ENCODE measurements around the gene ATG10. TPM values are rescaled to one million over a fixed set of nuclear protein-coding genes. Genes with fewer than 3 reads are reported as not detected.

The ATG10 gene
- total RNA-seq, 1 experiment from 2014 or later, result 7.6 TPM

GRCh38 chr5:82287625-82288024 lies 315.8 kb downstream of the ATG10 start:
- no peaks in the 10 kb centered on the region for H4K20me1 ChIP-seq (ENCODE audit: control insufficient read depth, insufficient read depth, insufficient read length)
- no peak overlapping the region for H3K9ac ChIP-seq (ENCODE audit: extremely low read depth, insufficient read length, low read length)
- no peak overlapping the region for H3K4me2 ChIP-seq (ENCODE audit: insufficient read depth, insufficient read length, low read length)
- no peak for DNase-seq
- H2BK15ac ChIP-seq (ENCODE audit: low read depth, low read length), result no peak overlapping the region
- no CpG with 5 or more reads among the region's 3 CpGs for WGBS (ENCODE audit: extremely low coverage, insufficient read length, low lambda C conversion rate)
- H3K27me3 ChIP-seq (ENCODE audit: insufficient read depth, low read length), result no peaks in the 10 kb centered on the region; the same call in 1 of the 2 replicates
- no peak overlapping the region for H3K4ac ChIP-seq (ENCODE audit: low read depth, low read length)
- H3T11ph ChIP-seq (ENCODE audit: low read length), result no peak overlapping the region
- no peak overlapping the region for H4K91ac ChIP-seq (ENCODE audit: insufficient read length, low read depth, low read length)
- no peak overlapping the region for H2BK20ac ChIP-seq (ENCODE audit: low read depth, low read length, poor library complexity, severe bottlenecking)
- no peak overlapping the region for H3K14ac ChIP-seq (ENCODE audit: insufficient read depth, low read length)
- H3K27me3 Mint-ChIP-seq (ENCODE audit: low read depth), result peaks cover 2% of the 10 kb centered on the region; the same call in 1 of the 2 replicates
- H3K9me3 Mint-ChIP-seq, result no peaks in the 10 kb centered on the region
- no peak overlapping the region for H3K23ac ChIP-seq (ENCODE audit: insufficient read length, low read depth, low read length)
- no peak overlapping the region for H2AK5ac ChIP-seq (ENCODE audit: insufficient read length, low read length)
- no peak overlapping the region for H4K5ac ChIP-seq (ENCODE audit: insufficient read length, low read depth, low read length)
- H3K9me3 ChIP-seq (ENCODE audit: control insufficient read depth, low read depth, low read length), result no peaks in the 10 kb centered on the region
- no peaks in the 10 kb centered on the region for H3K79me1 ChIP-seq (ENCODE audit: insufficient read depth, low read depth, low read length, poor library complexity, severe bottlenecking)
- H3K79me2 ChIP-seq (ENCODE audit: insufficient read depth, low read length), result no peaks in the 10 kb centered on the region
- no peak overlapping the region for H2BK12ac ChIP-seq (ENCODE audit: insufficient read length, low read depth, low read length)
- no peak for TF ChIP-seq CTCF (conservative IDR thresholded peaks at IDR 0.05)
- H4K8ac ChIP-seq (replicated peaks; ENCODE audit: insufficient read length, low read depth, low read length), result no peak overlapping the region
- H3K4me1 Mint-ChIP-seq, result peaks cover 36 to 42% of the 10 kb centered on the region in 2 experiments
- no peak overlapping the region for H2BK5ac ChIP-seq (ENCODE audit: insufficient read length, low read length)
- H3K23me2 ChIP-seq (ENCODE audit: insufficient read length, low read depth, low read length, poor library complexity, severe bottlenecking), result no peaks in the 10 kb centered on the region
- no peak overlapping the region for H2AFZ ChIP-seq (ENCODE audit: low read length)
- peak overlapping the region; percentile 19 for H2BK120ac ChIP-seq (ENCODE audit: low read depth, low read length, poor library complexity, severe bottlenecking)
- no peak overlapping the region for H3K4me3 Mint-ChIP-seq
- H3K18ac ChIP-seq (ENCODE audit: insufficient read length, low read depth, low read length), result no peak overlapping the region
- H3K36me3 Mint-ChIP-seq (ENCODE audit: insufficient read depth in 1 of 3, low read depth in 3 of 3), result no peaks in the 10 kb centered on the region
- no peak overlapping the region for H3K56ac ChIP-seq (ENCODE audit: insufficient read length, low read depth, low read length)
- no peak overlapping the region for H3K27ac ChIP-seq (ENCODE audit: insufficient read length, low read depth, low read length)
- 0 out of 2 replicates have a peak, but pooled peaks cover under 1% of the 10 kb centered on the region for H3K4me1 ChIP-seq (ENCODE audit: insufficient read depth, low read length)
- H3K27ac Mint-ChIP-seq, result no peak overlapping the region

All from H9 (cell line).